Glutamatergic neuron (in vitro differentiated cells): Measurements from ENCODE around the gene TRIO. TPM values are rescaled to one million over a fixed set of nuclear protein-coding genes. Genes with fewer than 3 reads are reported as not detected.
A peak's percentile ranks its signal among the peaks of the same experiment; 100 is the strongest.

Source experiments
- DNase-seq: peaks from one replicate; pipeline ENCODE4 v3.0.0; 2022
- H3K27ac Mint-ChIP-seq: one replicate; pipeline ENCODE4 v1.8.0; 2020; ENCODE audit warnings: mild to moderate bottlenecking, mixed read lengths, inconsistent platforms; ENCODE audit not compliant: unreplicated experiment
- H3K27me3 Mint-ChIP-seq: one replicate; pipeline ENCODE4 v1.8.0; 2020; ENCODE audit warnings: mild to moderate bottlenecking, moderate library complexity, mixed read lengths, inconsistent platforms; ENCODE audit not compliant: unreplicated experiment
- H3K36me3 Mint-ChIP-seq: one replicate; pipeline ENCODE4 v1.8.0; 2020; ENCODE audit warnings: mild to moderate bottlenecking, mixed read lengths, inconsistent platforms; ENCODE audit not compliant: unreplicated experiment
- H3K4me1 Mint-ChIP-seq: one replicate; pipeline ENCODE4 v1.8.0; 2020; ENCODE audit warnings: mild to moderate bottlenecking, low read depth, mixed read lengths, inconsistent platforms; ENCODE audit not compliant: unreplicated experiment
- H3K4me3 Mint-ChIP-seq: one replicate; pipeline ENCODE4 v1.8.0; 2020; ENCODE audit warnings: mild to moderate bottlenecking, mixed read lengths, inconsistent platforms; ENCODE audit not compliant: unreplicated experiment
- H3K9me3 Mint-ChIP-seq: one replicate; pipeline ENCODE4 v1.8.0; 2020; ENCODE audit warnings: mild to moderate bottlenecking, moderate library complexity, mixed read lengths, inconsistent platforms; ENCODE audit not compliant: unreplicated experiment
- CTCF ChIP-seq: fragments of 200-600 bp; sonication (generic); IDR thresholded peaks from one replicate; pipeline ENCODE4 v1.5.0; 2021; ENCODE audit not compliant: partially characterized antibody, unreplicated experiment
- total RNA-seq: library from RNA; stranded (reverse); fragmentation: NEBNext Ultra II Directional; extraction: Animal tissue kit (Norgen Biotek cat#: 25700); gene quantifications from one replicate; pipeline ENCODE4 v1.2.1, GENCODE V29; 2021; ENCODE audit not compliant: unreplicated experiment

Gene TRIO
- total RNA-seq, 1 donor from 2014 or later, result 281 TPM

GRCh38 chr5:14280294-14280854 is 137.2 kb downstream of the TRIO start:
- Mint-ChIP-seq H3K4me3 (no peak overlapping the region), H3K9me3 (no peaks in the 10 kb centered on the region), H3K27me3 (no peaks in the 10 kb centered on the region), H3K27ac (peak overlapping the region; percentile 20), H3K36me3 (no peaks in the 10 kb centered on the region), H3K4me1 (peaks cover 65% of the 10 kb centered on the region)
- DNase-seq, result no peak
- TF ChIP-seq CTCF, result no peak

DNA sequence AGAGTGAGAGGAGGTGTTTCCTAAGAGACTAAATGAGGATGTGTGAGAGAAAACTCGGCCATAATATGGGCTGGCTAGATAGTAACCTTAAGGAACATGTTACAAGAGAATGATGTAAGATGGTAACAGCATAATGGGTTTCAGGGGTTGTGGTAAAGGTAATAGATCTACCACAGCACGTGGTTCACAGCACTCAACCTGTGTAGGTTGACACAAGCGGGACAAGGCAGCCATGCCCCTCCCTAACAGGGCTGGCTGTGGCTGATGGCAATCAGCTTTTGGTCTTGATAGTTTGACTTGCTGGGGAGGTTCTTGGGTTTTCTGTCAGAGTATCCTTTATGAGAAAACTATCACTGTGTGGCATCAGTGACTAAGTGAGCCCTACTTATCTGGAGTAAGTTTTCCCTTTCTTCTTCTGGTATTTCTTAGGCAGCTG is 138.6 kb downstream of the TRIO start:
- no peaks in the 10 kb centered on the region for H3K36me3 Mint-ChIP-seq

DNA sequence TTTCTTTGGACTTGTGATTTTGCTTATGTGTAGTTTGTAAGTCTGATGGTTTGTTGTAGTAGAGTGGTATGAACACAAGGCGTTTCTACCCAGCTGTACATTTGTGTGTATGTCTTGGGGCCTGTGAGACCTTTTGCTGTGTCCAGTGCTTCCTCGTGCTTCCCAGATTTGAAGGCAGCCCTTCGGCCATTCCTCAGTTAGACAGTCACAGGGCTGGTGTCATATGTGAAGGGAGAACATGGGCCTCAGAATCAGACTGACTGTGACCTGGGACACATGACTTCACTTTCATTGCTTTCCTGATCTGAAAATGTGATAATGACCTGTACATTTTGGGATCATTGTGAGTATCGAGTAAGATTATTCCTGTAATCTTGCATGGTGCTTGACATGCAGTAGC is 140.0 kb downstream of the TRIO start:
- TF ChIP-seq CTCF, result no peak
- no peaks in the 10 kb centered on the region for H3K27me3 Mint-ChIP-seq
- no peaks in the 10 kb centered on the region for H3K36me3 Mint-ChIP-seq
- peaks cover 67% of the 10 kb centered on the region for H3K4me1 Mint-ChIP-seq
- DNase-seq, result no peak
- H3K4me3 Mint-ChIP-seq, result no peak overlapping the region
- peaks cover 2% of the 10 kb centered on the region for H3K9me3 Mint-ChIP-seq
- no peak overlapping the region for H3K27ac Mint-ChIP-seq

More for the DNA sequence above, 138.6 kb downstream of the TRIO start:
- no peak for DNase-seq
- H3K9me3 Mint-ChIP-seq, result no peaks in the 10 kb centered on the region
- no peaks in the 10 kb centered on the region for H3K27me3 Mint-ChIP-seq
- H3K4me1 Mint-ChIP-seq, result peaks cover 68% of the 10 kb centered on the region
- H3K27ac Mint-ChIP-seq, result no peak overlapping the region
- TF ChIP-seq CTCF, result no peak
- H3K4me3 Mint-ChIP-seq, result no peak overlapping the region

GRCh38 chr5:14284392-14285148 is 141.4 kb downstream of the TRIO start:
- H3K4me1 Mint-ChIP-seq, result peaks cover 56% of the 10 kb centered on the region
- DNase-seq, result no peak
- H3K27ac Mint-ChIP-seq, result no peak overlapping the region

More at GRCh38 chr5:14284392-14285148, 141.4 kb downstream of the TRIO start:
- Mint-ChIP-seq H3K9me3 (peaks cover 2% of the 10 kb centered on the region), H3K36me3 (no peaks in the 10 kb centered on the region), H3K27me3 (peaks cover 2% of the 10 kb centered on the region), H3K4me3 (no peak overlapping the region)
- TF ChIP-seq CTCF, result no peak
